ENCODE results near the gene PROX2.

DNA sequence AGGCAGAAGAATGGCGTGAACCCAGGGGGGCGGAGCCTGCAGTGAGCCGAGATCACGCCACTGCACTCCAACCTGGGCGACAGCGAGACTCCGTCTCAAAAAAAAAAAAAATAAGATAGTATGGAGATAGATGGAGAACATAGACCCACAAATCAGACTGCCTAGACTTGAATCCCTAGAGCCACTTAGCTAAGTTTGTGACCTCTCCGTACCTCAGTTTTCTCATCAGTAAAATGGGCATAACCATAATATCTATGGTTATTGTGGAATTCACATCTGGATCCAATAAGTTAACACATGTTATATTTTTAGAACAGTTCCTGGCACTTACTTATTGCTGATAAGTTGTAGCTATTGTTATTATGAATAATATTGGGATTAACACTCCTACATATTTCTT lies 7.2 kb downstream of the PROX2 start:
- TF ChIP-seq MAX (IDR thresholded peaks at IDR 0.05; ENCODE audit: insufficient read depth, insufficient read length) (no peak), POLR2A (IDR thresholded peaks at IDR 0.05; ENCODE audit: low read depth, low read length) (no peak), POLR2AphosphoS5 (IDR thresholded peaks at IDR 0.05; ENCODE audit: insufficient read depth, low read depth, low read length) (no peak), FOS (IDR thresholded peaks at IDR 0.05; ENCODE audit: borderline replicate concordance, insufficient read depth, low read length) (no peak), EZH2 (IDR thresholded peaks at IDR 0.05; ENCODE audit: borderline replicate concordance, low read depth, low read length, severe bottlenecking) (no peak), MYC (IDR thresholded peaks at IDR 0.05; ENCODE audit: low read depth, low read length) (no peak)
- TF ChIP-seq, protein P1, sequence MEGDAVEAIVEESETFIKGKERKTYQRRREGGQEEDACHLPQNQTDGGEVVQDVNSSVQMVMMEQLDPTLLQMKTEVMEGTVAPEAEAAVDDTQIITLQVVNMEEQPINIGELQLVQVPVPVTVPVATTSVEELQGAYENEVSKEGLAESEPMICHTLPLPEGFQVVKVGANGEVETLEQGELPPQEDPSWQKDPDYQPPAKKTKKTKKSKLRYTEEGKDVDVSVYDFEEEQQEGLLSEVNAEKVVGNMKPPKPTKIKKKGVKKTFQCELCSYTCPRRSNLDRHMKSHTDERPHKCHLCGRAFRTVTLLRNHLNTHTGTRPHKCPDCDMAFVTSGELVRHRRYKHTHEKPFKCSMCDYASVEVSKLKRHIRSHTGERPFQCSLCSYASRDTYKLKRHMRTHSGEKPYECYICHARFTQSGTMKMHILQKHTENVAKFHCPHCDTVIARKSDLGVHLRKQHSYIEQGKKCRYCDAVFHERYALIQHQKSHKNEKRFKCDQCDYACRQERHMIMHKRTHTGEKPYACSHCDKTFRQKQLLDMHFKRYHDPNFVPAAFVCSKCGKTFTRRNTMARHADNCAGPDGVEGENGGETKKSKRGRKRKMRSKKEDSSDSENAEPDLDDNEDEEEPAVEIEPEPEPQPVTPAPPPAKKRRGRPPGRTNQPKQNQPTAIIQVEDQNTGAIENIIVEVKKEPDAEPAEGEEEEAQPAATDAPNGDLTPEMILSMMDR (IDR thresholded peaks at IDR 0.05; ENCODE audit: extremely low read depth in 1 of 2, insufficient read depth in 1 of 2, low read depth in 1 of 2, low read length in 2 of 2) = no peak
